Endothelial cell of umbilical vein (primary cell): ENCODE measurements around the gene SH3GL1.

Source experiments
- CTCF ChIP-seq, 2 donors: IDR thresholded peaks; 1 replicate in 1 of 2; 2 replicates in 1 of 2; pipeline ENCODE4 v1.5.1; 2011; ENCODE audit warnings: low read length in 2 of 2, mild to moderate bottlenecking in 2 of 2, moderate library complexity in 2 of 2, control low read depth in 1 of 2, inconsistent platforms in 1 of 2, low read depth in 1 of 2; ENCODE audit not compliant: insufficient read depth in 1 of 2; ENCODE audit errors: extremely low read depth in 1 of 2
- MAX ChIP-seq: IDR thresholded peaks from 2 replicates; pipeline ENCODE4 v1.6.1; 2011; ENCODE audit not compliant: insufficient read depth, insufficient read length

- peak; percentile 95 to 99 for TF ChIP-seq CTCF (IDR thresholded peaks at IDR 0.05; ENCODE audit: extremely low read depth in 1 of 2, insufficient read depth in 1 of 2, low read depth in 1 of 2, low read length in 2 of 2)
- TF ChIP-seq MAX, result peak; percentile 77
Measured at GRCh38 chr19:4400135-4400936, at the start of gene SH3GL1.
